T-helper 1 cell treated with Interleukin-12 subunit alpha and Interleukin-12 subunit beta and Interleukin-4 antibody, amounts not matched to agents 30 ng/mL and 1 ng/mL, for 36 hours (primary cell): ENCODE measurements around the gene SERHL2. TPM values are rescaled to one million over a fixed set of nuclear protein-coding genes. Genes with fewer than 3 reads are reported as not detected.

Experiments
- total RNA-seq: library from RNA; stranded (reverse); gene quantifications from 2 replicates; pipeline ENCODE4 v1.2.3, GENCODE V29; 2022

Gene SERHL2
- total RNA-seq, 1 donor from 2014 or later: 1.6 TPM

Other genes with a start within 250 kb of the SERHL2 start
- gene NFAM1, start 121.6 kb upstream of the SERHL2 start, total RNA-seq: 0.81 and 1.1 TPM in 2 replicates
- gene RRP7A, start 34.2 kb upstream of the SERHL2 start, total RNA-seq: 68.3 and 77.6 TPM in 2 replicates
- gene POLDIP3, start 60.9 kb downstream of the SERHL2 start, total RNA-seq: 78.4 and 80.7 TPM in 2 replicates
- gene ATP5MGL, start 86.6 kb downstream of the SERHL2 start, total RNA-seq: 0.37 and 0.54 TPM in 2 replicates
- gene CYB5R3, start 95.4 kb downstream of the SERHL2 start, total RNA-seq: 65.8 and 67.9 TPM in 2 replicates
- not detected in 2 replicates for gene A4GALT, start 166.9 kb downstream of the SERHL2 start, total RNA-seq